ENCODE results near the gene PKHD1. TPM values are rescaled to one million over a fixed set of nuclear protein-coding genes. Genes with fewer than 3 reads are reported as not detected.

Gene PKHD1
- total RNA-seq, 2 experiments from 2014 or later: not detected

DNA sequence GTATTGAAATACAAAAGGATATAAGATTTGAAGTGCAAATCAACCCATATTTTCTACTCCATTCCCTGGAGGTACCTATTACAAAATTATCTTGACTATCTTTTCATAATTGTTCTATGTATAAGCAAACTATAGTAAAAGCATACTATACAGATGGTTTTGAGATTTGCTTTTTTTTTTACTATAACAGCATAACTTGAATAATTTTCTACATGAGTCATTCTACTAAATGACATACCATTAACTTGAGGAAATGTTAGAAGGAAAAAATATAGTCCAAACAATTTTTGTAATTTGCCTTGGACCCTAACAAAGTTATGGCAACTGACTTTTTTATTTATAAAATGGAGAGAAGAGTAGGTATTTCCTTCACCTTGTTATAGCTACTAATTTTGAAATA, 472.7 kb downstream of the PKHD1 start:
- no peak overlapping the region for H3K4me3 Mint-ChIP-seq
- no peaks in the 10 kb centered on the region for H3K4me1 Mint-ChIP-seq
- H3K27me3 Mint-ChIP-seq: no peaks in the 10 kb centered on the region
- DNase-seq (no peak), ATAC-seq (no peak)
- H3K36me3 Mint-ChIP-seq: no peaks in the 10 kb centered on the region
- no peaks in the 10 kb centered on the region for H3K9me3 Mint-ChIP-seq (ENCODE audit: low read depth)
- CTCF ChIA-PET: no interaction called here
- H3K27ac Mint-ChIP-seq: no peak overlapping the region

DNA sequence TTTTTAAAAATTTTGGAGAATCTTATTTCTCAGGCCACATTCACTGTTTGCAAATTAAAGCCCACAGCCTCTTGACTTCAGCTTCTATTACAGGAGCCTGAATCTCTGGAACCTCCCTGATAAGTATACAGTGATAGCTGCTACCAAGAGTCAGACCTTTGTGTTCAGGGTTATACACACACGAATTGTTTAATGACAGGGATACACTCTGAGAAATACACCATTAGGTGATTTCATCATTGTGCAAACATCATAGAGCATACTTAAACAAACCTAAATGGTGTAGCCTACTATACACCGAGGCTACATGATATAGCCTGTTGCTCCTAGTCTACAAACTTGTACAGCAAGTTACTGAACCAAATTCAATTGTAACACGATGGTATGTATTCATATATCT, 473.9 kb downstream of the PKHD1 start:
- Mint-ChIP-seq H3K27ac (no peak overlapping the region), H3K27me3 (no peaks in the 10 kb centered on the region), H3K9me3 (ENCODE audit: low read depth) (no peaks in the 10 kb centered on the region), H3K4me1 (no peaks in the 10 kb centered on the region), H3K4me3 (no peak overlapping the region), H3K36me3 (no peaks in the 10 kb centered on the region)
- ATAC-seq: no peak
- DNase-seq: no peak
- CTCF ChIA-PET: no interaction called here

DNA sequence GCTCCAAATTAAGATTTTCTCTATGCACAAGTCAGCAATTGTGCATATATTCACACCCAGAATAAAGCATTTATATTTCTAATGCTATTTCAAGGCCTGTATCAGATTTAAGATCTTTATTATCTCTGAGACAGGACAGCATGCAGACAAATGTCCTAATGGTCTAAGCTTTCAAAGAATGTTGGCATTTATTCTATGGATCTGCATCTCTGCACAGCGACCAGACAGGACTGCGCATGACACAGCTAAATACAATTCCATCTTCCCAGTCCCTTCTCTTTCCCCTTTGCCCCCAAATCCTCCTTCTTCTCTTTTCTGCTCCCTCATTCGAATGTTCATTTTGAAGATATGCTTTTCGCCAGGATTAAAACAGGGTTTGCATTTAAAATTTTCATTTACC, 478.5 kb downstream of the PKHD1 start:
- Mint-ChIP-seq H3K4me3 (no peak overlapping the region), H3K36me3 (no peaks in the 10 kb centered on the region), H3K9me3 (ENCODE audit: low read depth) (no peaks in the 10 kb centered on the region), H3K4me1 (no peaks in the 10 kb centered on the region), H3K27ac (no peak overlapping the region), H3K27me3 (no peaks in the 10 kb centered on the region)
- DNase-seq (no peak), ATAC-seq (no peak)
- CTCF ChIA-PET: no interaction called here

DNA sequence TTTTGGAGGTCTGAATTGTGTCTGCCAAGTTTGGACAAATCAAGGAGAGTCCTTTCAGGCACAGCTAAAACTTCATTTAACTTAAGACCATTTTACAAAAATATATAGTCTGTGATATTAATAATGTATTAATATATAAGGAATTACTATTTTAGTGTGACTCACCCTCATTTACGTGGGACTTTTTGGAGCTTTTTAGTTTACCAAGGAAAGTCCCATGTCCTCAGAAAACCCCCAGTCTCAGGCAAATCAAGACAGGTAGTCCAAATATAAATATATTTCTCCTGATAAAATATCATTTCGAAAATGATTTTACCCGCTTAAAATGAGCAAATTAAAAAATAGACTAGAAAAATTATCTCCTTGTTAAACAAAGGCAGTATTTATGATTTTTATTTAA, 479.0 kb downstream of the PKHD1 start:
- no peaks in the 10 kb centered on the region for H3K36me3 Mint-ChIP-seq
- no peaks in the 10 kb centered on the region for H3K27me3 Mint-ChIP-seq
- CTCF ChIA-PET: no interaction called here
- no peak overlapping the region for H3K27ac Mint-ChIP-seq
- no peak for ATAC-seq
- no peaks in the 10 kb centered on the region for H3K9me3 Mint-ChIP-seq (ENCODE audit: low read depth)
- DNase-seq: no peak
- H3K4me1 Mint-ChIP-seq: no peaks in the 10 kb centered on the region
- no peak overlapping the region for H3K4me3 Mint-ChIP-seq

DNA sequence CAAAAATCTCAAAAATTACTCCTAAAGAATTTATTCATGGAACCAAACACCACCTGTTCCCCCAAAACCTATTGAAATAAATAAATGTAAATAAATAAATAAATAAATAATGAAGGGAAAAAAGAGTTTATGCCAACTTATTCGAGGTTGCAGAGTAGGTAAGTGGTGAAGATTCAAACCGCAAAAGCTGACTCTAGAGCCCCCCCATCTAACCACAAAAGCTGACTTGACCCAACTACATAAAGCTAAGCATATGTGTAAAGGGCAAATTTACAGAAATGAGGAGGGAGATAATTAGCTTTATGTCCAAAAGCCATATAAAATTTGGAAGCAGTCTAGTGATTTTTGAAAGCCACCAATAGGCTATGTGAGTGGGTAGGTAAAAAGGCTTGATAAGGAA, 486.9 kb downstream of the PKHD1 start:
- Mint-ChIP-seq H3K36me3 (no peaks in the 10 kb centered on the region), H3K27me3 (no peaks in the 10 kb centered on the region), H3K9me3 (ENCODE audit: low read depth) (peaks cover 12% of the 10 kb centered on the region), H3K4me1 (no peaks in the 10 kb centered on the region), H3K4me3 (no peak overlapping the region), H3K27ac (no peak overlapping the region)
- CTCF ChIA-PET: no interaction called here
- no peak for DNase-seq
- ATAC-seq: no peak

DNA sequence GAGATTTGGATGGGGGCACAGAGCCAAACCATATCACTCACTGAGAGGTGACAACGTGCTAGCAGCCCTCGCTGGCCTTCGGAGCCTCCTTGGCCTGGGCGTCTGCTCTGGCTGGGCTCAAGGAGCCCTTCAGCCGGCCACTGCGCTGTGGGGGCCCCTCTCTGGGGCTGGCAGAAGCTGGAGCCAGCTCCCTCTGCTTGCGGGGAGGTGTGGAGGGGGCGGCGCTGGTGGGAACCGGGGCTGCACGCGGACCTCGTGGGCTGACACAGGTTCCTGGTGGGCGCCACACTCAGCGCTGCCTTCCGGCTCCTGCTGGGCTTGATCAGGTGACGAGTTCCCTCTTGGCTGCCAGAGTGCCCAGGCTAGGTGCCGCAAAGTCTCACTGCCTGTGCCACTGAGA, 489.2 kb downstream of the PKHD1 start:
- Mint-ChIP-seq H3K27ac (no peak overlapping the region), H3K27me3 (no peaks in the 10 kb centered on the region), H3K36me3 (no peaks in the 10 kb centered on the region), H3K4me1 (no peaks in the 10 kb centered on the region), H3K4me3 (no peak overlapping the region), H3K9me3 (ENCODE audit: low read depth) (peaks cover 12% of the 10 kb centered on the region)
- ATAC-seq: no peak
- DNase-seq: no peak
- CTCF ChIA-PET: no interaction called here

DNA sequence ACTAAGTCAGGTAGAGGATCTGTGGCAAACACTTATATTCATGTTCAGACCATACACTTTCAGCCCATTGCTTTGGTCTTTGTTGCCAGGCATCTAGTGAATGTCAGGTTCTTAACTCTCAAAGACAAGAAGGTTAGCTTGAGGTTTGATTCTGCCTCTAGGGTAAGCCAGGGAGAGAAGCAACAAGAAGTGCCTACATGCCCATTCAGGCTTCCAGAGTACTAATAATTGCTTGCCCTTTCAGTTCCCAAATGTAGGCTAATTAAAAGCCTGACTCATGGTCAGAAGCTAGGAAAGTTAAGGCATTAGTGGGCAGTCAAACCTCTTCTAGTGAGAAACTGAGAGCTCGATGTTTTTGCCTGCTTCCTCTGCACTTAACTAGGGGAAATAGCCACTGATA, 492.4 kb downstream of the PKHD1 start:
- CTCF ChIA-PET: no interaction called here
- Mint-ChIP-seq H3K27ac (no peak overlapping the region), H3K4me1 (no peaks in the 10 kb centered on the region), H3K27me3 (no peaks in the 10 kb centered on the region), H3K36me3 (no peaks in the 10 kb centered on the region), H3K9me3 (ENCODE audit: low read depth) (peaks cover 9% of the 10 kb centered on the region), H3K4me3 (no peak overlapping the region)
- no peak for DNase-seq
- no peak for ATAC-seq

DNA sequence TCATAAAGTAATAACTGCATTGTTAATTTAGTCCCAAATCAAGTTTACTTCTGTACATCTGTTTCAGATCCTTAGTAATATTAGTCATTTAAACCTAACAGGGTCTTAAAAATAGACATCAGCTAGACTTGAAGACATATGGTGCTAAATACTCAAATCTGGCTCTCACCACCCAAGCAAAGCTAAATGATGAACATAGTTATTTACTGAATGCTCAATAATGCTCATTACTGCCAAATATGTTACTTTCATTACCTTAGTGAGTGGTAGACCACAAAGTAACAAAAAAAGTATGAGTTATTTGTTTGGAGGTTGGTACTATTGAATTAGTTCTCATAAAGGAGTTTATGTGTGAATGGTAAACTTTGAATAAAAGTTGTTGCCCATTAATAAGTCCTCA, 502.1 kb downstream of the PKHD1 start:
- Mint-ChIP-seq H3K27ac (no peak overlapping the region), H3K9me3 (ENCODE audit: low read depth) (peaks cover 9% of the 10 kb centered on the region), H3K4me1 (no peaks in the 10 kb centered on the region), H3K36me3 (no peaks in the 10 kb centered on the region), H3K4me3 (no peak overlapping the region), H3K27me3 (no peaks in the 10 kb centered on the region)
- no peak for DNase-seq
- CTCF ChIA-PET: no interaction called here
- ATAC-seq: no peak

DNA sequence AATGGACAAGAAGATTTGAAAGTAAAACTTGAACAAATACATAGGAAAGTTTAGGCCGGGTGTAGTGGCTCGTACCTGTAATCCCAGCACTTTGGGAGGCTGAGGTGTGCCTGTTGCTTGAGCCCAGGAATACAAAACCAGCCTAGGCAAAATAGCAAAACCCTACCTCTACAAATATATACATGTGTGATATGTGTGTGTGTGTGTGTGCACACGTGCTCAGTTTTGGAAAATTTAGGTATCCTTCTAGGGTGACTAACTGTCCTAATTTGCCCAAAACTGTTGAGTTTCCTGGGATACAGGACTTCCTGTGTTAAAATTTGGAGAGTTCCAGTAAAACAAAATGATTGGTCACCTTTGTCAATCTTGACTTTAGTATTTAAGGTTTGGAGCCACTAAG, 503.2 kb downstream of the PKHD1 start:
- ATAC-seq (no peak), DNase-seq (no peak)
- no peaks in the 10 kb centered on the region for H3K4me1 Mint-ChIP-seq
- H3K36me3 Mint-ChIP-seq: no peaks in the 10 kb centered on the region
- H3K4me3 Mint-ChIP-seq: no peak overlapping the region
- peaks cover 9% of the 10 kb centered on the region for H3K9me3 Mint-ChIP-seq (ENCODE audit: low read depth)
- H3K27me3 Mint-ChIP-seq: no peaks in the 10 kb centered on the region
- CTCF ChIA-PET: no interaction called here
- no peak overlapping the region for H3K27ac Mint-ChIP-seq

DNA sequence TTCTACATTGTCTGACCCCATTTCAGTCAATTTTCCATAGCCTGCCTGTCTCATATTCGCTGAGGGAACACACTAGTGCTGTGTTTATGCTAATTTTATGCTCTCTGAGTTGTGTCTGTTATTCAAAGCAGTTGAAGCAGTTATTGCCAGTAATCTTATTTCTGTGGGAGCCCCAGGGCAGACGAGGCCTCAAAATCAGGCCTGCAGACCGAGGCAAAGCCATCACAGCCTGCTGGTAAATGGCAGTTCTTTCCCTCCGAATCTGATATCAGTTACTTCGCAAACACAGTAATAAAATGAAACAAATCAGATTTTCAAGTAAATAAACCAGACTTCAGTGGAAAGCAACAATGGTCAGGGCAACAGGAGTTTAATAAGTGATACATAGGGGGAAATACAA, 508.4 kb downstream of the PKHD1 start:
- DNase-seq: no peak
- no peaks in the 10 kb centered on the region for H3K27me3 Mint-ChIP-seq
- no peaks in the 10 kb centered on the region for H3K36me3 Mint-ChIP-seq
- ATAC-seq: no peak
- no peak overlapping the region for H3K27ac Mint-ChIP-seq
- H3K4me3 Mint-ChIP-seq: no peak overlapping the region
- CTCF ChIA-PET: no interaction called here
- no peaks in the 10 kb centered on the region for H3K4me1 Mint-ChIP-seq
- peaks cover 10% of the 10 kb centered on the region for H3K9me3 Mint-ChIP-seq (ENCODE audit: low read depth)

DNA sequence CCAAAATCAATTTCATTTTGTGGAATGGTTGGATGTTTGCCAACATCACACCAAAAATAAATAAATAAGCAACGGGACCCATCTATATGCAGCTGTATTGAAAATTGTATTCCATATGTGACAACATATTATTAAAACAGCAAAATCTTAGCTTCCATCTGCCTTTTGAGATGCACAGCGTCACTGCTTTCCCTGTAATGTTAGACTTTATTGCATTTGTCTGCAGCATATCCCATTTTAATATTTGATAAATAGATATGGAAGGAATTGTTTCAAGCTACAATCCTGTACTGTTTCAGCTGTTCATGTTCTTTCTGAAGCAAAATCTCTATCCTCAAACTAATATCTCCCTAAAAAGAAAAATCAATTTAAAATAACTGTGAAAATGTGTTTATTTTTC, 509.1 kb downstream of the PKHD1 start:
- Mint-ChIP-seq H3K9me3 (ENCODE audit: low read depth) (peaks cover 10% of the 10 kb centered on the region), H3K4me3 (no peak overlapping the region), H3K36me3 (no peaks in the 10 kb centered on the region), H3K27ac (no peak overlapping the region), H3K27me3 (no peaks in the 10 kb centered on the region), H3K4me1 (no peaks in the 10 kb centered on the region)
- ATAC-seq (no peak), DNase-seq (no peak)
- CTCF ChIA-PET: no interaction called here

DNA sequence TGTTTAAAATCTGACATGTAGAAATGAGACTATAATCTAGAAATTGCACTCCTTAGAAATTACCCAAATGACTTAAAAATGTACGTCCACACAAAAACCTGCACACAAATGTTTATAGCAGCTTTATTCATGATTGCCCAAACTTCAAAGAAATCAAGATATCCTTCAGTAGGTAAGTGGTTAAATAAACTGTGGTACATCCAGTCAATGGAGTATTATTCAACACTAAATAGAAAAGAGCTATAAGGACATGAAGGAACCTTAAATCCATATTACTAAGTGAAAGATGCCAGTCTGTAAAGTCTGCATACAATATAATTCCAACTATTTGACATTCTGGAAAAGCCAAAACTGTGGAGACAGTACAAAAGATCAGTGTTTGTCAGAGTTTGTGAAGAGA, 513.4 kb downstream of the PKHD1 start:
- CTCF ChIA-PET: no interaction called here
- DNase-seq: no peak
- Mint-ChIP-seq H3K36me3 (no peaks in the 10 kb centered on the region), H3K27me3 (no peaks in the 10 kb centered on the region), H3K9me3 (ENCODE audit: low read depth) (peaks cover 4% of the 10 kb centered on the region), H3K4me1 (no peaks in the 10 kb centered on the region), H3K27ac (no peak overlapping the region), H3K4me3 (no peak overlapping the region)
- no peak for ATAC-seq

DNA sequence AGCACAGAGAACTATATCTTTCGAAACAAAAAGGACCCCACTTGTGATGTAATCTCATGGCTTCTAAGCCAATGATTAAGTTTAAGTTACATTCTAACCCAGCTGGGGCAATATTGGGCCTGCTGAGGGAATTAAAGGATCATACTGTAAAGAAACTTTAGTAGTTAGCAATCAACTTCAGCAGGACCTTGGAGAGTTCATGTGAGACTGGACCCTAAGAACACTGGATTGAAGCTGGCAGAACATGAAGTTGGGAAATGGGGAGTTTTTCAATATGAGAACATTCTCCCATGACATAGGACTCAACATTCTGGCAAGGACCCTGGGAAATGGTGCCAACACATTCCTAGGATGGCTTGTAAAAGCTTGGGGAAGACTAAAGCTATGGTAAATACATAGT, 516.2 kb downstream of the PKHD1 start:
- no peak overlapping the region for H3K4me3 Mint-ChIP-seq
- CTCF ChIA-PET: no interaction called here
- no peaks in the 10 kb centered on the region for H3K4me1 Mint-ChIP-seq
- no peak overlapping the region for H3K27ac Mint-ChIP-seq
- no peak for ATAC-seq
- H3K9me3 Mint-ChIP-seq (ENCODE audit: low read depth): no peaks in the 10 kb centered on the region
- H3K27me3 Mint-ChIP-seq: no peaks in the 10 kb centered on the region
- DNase-seq: no peak
- H3K36me3 Mint-ChIP-seq: no peaks in the 10 kb centered on the region

DNA sequence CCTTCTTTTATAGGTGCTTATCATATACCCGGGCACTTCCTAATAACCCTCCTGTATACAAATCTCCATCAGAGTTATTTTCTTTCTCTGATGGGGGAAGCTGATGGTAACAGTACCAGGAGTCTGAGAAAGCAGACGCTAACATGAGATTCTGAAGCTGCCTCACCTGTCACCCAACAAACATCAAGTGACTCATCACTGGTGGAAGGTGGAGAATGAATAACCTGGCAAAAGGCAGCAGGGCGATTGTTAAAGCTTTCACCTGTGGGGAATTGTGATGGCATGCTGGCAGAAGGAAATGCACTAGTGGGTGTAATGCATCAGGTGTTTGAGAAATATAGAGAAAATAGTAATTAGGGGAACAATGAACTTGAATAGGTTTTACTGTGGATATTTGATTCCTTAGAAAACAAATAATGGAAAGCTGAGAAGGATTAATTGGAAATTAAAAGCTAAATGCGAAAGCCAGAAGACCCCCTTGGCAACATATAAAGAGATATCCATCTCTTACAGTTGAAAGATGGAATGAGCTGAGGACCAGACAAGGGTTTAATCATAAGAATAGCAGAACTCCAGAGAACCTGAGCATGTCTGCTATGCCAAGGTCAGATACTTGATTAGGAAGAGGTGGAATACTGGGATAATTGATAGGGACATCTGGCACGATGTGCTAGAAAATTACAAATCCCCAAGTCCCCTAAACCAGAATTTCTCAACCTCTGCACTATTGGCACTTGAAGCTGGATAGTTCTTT, 517.1 kb downstream of the PKHD1 start:
- Mint-ChIP-seq H3K36me3 (no peaks in the 10 kb centered on the region), H3K4me3 (no peak overlapping the region), H3K27ac (no peak overlapping the region), H3K9me3 (ENCODE audit: low read depth) (no peaks in the 10 kb centered on the region), H3K4me1 (no peaks in the 10 kb centered on the region), H3K27me3 (no peaks in the 10 kb centered on the region)
- no peak for ATAC-seq
- CTCF ChIA-PET: no interaction called here
- DNase-seq: no peak

DNA sequence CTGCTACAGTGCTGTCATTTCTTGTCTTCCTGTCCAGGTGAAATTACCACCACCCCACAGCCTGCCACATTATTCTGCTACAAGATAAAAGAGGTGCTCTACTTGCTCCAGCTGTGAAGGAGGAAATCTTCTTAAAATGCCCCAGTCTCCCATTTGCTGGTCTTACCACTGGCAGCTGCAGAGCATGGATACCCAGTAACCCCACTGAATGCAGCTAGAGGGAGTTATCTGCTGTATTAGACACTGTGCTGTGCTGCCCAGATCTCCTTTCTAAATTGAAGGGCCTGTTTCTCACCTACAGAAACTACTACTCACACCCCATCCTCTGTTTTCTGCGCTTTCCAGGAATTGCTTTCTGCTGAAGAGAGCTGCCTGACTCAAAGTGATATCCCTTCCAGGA, 517.8 kb downstream of the PKHD1 start:
- DNase-seq (no peak), ATAC-seq (no peak)
- Mint-ChIP-seq H3K27ac (no peak overlapping the region), H3K4me3 (no peak overlapping the region), H3K27me3 (no peaks in the 10 kb centered on the region), H3K36me3 (no peaks in the 10 kb centered on the region), H3K9me3 (ENCODE audit: low read depth) (no peaks in the 10 kb centered on the region), H3K4me1 (no peaks in the 10 kb centered on the region)
- CTCF ChIA-PET: no interaction called here
